HG03039 (cell line): Measurements from ENCODE around the gene ZBTB46.

Source experiments
- ATAC-seq: cut with Tn5 transposase; IDR thresholded peaks from one replicate; pipeline ENCODE4 v1.9.1; 2021; ENCODE audit warnings: mild to moderate bottlenecking, moderate library complexity; ENCODE audit not compliant: unreplicated experiment

Gene ZBTB46

DNA sequence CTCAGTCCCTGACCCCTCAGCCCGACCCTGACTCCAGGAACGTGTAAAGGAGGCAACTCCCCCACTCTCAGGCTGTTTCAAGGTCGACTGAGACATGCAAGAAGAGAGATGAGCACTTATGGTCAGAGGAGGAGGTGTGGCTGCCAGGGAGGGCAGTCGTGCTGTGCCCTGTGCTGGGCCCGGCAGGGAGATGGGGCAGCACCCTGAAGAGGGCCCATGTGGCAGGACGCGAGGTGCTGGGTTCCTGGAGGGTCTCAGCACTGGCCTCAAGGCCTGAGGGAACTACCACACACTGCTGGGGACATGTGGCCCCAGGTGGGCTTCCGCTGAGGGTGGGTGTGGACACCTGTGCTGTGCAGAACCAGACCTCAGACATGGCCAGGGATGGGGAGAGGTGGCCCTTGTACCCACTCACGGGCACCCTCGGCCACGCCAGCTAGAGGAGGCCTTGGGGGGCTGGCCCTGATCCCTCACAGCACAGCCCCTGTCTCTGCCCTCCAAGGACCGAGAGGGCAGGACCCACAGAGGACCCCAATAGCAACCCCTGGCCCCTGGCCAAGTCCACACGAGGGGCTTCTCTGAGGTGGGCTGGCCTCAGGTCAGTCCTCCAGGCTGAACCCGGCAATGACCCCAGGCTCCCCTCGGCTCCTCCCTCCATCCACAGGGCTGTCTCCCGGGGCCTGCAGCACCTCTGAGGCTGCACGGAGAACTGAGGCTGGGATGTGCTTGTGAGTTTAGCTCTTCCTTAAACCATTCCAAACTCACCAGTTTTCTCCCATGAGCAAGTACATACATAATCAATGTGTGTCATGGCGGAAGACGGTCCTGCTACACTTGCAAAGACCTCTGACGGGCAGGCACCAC lies 82.8 kb downstream of the ZBTB46 start:
- no peak for ATAC-seq

DNA sequence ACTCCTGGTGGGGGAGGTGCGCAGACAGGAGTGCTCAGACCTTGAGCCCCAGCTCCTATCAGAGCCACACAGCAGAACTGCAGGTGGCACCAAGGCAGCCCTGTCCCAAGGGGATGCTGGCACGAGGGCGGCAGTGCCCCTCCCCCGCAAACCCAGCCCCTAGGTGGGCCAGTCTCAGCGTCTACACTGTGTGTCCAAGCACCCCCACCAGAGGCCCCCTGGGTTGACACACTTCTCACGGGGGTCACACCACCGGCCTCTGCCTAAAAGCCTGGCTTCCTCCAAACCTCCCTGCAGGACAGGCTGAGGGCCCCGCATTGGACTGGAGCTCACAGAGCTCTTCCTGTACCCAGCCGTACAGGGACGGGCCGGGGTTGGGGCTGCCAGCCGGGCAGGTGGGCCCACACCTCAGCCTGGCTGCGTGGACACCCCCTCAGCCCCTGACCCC lies 83.4 kb downstream of the ZBTB46 start:
- ATAC-seq: no peak

DNA sequence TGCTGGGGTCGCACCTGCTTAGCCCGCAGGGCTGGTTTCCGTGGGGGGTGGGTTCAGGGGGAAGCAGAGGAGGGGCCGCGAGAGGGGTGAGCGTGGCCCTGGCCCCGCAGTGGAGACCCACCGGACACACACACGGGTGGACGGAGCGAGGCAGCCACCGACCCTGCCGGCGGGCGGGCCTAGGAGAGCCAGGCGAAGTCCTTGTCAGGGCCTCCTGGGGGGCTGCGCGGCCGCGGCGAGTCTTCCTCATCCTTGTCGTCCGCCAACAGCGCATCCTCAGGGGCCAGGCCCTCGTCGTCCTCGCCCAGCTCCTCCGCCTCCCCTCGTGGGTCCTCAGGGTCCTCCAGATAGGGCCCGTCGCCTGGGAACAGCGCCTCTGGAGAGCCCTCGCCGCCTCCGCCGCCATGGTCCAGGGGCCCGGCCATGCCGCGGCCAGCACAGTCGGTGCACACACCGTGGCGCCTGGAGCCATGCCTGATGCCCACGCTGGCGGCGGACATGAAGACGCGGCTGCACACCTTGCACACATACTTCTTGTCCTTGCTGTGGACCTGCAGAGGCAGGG lies 84.2 kb downstream of the ZBTB46 start:
- no peak for ATAC-seq

DNA sequence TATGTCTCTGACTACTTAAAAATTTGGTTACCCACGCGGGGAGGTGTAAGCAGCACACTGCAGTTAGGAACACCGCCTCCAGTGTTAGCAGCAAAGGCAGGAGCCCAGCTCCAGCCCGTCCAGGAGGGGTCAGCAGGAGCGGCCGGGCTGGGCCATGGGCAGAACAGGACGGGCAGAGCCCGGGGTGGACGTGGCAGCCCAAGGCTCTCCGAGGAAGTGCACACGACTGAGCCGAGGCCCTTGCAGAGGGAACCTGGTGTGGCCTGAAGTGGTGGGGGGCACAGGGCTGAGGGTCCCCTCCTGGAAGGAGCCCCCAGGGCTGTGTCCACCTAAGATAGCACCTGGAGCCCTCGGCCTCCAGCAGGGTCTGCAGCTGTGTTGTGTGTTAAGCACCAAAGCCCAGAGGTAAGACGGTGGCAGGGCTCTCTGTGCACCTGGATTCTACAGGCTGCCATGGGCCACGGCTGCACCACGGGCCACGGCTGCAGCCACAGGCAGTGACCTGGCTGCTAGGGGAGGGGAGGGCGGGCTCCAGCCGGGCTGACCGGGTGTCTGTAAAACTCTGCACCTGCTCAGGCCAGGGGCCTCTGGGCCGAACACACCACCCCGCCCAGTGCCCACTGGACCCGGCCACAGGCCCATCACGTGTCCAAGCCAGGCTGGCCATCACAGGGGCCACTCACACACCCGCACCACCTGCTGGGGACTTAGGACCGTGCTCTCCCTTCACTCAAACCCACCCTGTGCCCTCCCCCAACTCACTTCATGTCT lies 84.9 kb downstream of the ZBTB46 start:
- no peak for ATAC-seq

DNA sequence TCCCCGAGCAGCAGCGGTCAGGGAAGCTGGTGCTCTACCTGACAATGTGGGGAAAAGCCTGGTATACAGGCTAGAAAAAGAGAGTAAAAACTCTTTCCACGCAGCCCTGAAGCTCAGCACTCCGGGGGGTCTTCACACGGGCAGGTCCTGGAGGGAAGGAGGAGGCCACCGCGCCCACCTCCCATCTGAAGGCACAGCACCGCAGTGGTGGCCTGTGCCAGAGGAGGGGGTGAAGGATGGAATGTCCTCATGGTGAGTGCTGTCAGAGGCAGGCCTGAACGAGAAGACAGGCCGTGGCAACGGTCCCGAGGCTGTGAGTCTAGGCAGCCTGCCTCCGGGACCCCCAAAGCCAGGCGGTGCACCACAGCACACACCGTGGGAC lies 85.6 kb downstream of the ZBTB46 start:
- ATAC-seq: no peak

DNA sequence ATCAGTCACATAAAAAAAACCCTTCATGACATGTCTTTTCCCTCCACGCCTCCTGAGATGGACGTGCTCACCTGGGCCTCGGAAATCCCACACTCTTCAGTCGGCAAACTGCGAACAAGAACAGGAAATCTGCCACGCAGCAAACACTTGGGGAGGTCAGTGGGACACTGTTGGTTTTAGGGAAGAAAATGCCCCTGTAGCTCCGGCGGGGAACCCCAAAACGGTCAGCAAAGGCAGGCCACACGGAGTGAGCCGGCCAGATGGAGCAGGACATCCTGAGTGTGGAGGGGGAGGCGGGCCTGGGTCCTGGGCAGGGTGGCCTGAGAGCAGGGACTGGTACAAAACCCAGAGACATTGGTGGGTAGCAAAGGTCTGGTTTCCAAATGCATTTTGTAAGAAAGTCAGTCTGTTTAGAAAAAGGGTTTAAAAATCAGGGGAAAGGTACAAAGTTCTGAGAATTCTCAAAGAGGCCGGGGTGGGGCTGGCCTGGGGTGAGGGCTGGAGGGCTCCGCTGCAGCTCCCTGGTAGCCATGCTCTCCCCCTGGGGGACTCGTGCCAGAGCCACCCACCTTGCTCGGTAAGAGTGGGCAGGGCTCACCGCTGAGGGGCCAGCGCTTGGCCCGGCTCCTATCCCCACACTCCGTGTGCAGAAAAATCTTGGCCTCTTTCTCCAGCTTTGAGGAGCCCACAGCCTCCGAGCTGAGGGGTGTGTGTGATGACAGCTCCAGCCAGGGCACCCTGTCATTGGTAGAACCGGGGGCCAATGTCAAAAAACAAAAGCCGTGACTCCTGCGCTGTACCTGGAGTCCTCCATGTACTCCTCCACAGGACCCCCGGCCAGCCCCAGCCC lies 86.3 kb downstream of the ZBTB46 start:
- no peak for ATAC-seq

DNA sequence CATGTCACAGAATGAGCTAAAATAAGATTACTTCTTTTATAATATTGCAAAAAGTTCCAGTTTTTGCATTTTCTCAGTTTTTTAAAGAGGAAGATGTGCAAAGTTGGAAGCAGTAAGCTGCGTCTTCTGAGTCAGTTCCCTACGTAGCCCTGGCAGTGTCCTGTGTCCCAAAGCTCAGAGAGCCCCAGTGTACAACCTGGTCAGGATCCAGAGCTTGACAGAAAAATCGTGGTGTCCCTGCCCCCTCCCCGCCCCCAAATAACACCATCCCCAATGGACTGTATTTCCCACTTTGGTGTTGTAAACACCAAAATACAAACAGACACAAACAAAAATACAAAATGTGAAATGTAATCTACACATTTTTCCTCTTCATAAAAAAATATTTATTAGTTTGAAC lies 86.9 kb downstream of the ZBTB46 start:
- no peak for ATAC-seq

DNA sequence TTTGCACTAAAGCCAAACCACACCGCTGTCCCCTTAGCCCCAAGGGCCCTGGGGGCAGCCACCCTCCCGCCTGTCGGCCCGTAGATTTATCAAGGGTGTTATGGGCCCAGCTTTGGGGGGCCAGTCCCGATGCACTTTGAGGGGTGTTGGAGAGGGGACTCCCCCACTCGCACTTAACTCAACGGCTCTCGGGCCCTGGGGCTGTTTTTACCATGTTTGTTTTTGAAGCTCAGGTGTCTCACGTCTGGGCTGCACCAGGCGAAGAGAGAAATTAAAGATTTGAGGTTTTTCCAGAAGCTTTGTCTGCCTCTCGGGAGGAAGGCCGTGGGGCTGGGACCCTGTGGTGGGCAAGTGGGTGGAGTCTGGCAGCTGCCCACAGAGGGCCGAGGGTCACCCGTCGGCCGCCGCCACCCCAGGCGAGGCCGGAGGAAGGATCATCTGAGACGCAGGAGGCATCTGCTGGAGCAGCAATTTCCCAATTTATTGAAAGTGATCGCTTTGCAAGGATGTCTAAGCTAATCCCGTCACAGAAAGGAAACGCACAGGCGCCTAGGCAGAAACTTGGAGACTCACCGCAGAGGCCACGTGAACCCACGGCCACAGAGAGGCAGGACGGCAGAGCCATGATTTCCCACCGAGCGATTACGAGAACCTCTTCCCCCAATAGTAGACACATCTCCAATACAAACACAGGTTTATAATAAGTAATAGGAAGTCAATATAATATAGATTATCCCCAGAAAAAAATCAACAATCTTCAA lies 87.7 kb downstream of the ZBTB46 start:
- ATAC-seq: no peak

DNA sequence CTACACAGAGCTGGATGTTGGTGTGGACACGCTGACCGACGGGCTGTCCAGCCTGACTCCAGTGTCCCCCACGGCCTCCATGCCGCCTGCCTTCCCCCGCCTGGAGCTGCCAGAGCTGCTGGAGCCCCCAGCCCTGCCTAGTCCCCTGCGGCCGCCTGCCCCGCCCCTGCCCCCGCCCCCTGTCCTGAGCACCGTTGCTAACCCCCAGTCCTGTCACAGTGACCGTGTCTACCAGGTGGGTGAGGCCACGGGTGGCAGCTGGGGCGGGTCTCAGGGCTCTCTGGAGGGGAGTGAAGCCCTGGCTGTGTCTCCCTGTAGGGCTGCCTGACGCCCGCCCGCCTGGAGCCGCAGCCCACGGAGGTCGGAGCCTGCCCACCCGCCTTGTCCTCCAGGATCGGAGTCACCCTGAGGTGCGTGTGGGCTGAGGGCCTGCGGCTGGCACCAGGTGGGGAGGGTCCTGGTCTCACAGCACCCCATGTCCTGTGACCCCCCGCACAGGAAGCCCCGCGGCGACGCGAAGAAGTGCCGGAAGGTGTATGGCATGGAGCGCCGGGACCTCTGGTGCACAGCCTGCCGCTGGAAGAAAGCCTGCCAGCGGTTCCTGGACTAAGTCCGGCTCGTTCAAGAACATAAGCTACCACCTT lies 88.6 kb downstream of the ZBTB46 start:
- ATAC-seq: no peak

DNA sequence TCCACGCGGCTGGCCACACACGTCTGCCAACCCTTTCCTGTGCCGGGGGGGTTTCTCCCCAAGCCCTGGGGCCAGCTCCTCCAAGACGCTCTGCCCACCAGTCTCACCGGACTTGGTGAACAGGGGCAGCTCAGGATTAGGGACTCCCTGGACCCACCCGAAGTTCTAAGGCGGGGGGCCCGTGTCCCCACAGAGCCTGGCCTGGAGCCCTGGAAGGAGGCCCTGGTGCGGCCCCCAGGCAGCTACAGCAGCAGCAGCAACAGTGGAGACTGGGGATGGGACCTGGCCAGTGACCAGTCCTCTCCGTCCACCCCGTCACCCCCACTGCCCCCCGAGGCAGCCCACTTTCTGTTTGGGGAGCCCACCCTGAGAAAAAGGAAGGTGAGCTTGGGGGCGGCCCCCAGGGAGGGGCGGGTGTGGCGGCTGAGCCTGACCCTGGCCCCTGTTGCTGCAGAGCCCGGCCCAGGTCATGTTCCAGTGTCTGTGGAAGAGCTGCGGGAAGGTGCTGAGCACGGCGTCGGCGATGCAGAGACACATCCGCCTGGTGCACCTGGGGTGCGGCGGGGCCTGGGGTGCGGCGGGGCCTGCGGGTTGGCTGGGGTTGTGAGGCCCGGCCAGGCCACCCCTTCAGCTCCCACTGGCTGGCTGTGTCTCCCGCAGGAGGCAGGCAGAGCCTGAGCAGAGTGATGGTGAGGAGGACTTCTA lies 89.2 kb downstream of the ZBTB46 start:
- ATAC-seq: no peak

DNA sequence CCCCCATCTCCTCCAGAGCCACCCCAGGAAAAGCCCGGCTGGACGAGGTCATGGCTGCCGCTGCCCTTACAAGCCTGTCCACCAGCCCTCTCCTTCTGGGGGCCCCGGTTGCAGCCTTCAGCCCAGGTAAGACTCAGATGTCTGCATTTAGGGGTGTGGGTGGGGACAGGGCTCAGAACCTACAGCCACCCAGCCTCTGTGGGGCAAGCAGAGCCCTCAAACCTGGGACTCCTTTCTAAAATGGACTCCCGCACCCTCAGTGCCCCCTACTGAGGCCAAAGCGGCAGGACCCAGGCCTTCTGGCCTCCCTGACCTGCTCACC lies 89.7 kb downstream of the ZBTB46 start:
- ATAC-seq: no peak

DNA sequence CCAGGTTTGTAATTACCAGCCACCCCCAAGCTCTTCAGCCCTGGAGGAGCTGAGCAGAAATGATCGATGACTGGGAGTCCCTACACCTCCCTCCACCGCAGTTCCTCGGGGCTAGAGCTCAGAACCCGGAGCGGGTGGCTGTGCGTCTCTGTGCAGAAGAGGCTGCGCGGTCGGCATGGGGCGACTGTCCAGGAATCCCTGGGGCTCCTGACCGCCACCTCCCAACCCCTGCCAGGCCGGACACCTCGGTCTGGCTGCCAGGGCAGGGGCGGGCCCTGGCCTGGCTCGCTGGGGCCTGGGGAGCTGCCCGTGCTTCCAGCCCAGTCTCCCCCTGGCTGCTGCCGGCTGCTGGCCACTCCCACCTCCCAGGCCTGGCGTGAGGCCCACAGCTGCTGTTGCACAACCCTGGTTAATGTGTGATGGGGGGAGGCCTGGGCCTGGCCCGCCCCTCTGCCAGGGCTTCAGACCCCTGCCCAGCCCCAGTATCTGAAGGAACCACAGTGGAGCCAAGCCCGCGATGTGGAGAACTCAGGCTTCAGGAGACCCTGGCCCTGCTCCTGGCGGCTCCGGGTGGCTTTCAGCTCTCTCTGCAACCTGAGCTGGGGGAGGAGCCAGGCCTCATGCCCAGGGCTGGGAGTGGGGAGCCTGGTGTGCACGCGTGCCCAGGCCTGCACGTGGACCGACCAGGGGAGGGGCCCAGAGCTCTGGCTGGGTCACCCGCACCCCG lies 90.3 kb downstream of the ZBTB46 start:
- ATAC-seq: no peak

DNA sequence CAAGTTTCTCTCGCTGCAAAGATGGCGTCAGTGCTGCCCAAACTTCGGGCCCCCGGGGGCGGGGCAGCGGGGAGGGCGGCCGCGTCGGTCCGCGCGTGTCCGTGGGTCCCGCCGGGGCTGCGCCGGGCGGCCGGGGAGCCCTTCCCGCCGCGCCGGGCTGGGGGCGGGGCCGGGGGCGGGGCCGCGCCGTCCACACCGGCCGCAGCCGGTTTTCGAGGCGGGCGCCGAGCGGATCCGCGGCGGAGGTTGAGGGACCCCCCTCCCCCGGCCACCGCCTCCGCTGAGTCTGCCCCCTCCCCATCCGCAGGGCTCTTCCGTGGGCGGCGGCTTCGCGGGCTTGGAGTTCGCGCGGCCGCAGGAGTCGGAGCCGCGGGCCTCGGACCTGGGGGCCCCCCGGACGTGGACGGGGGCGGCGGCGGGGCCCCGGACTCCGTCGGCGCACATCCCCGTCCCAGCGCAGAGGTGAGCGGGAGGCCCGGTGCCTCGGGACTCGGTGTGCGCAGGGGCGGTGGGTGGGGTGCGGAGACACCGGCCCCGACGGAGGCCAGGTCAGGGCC lies 90.9 kb downstream of the ZBTB46 start:
- ATAC-seq: peak; percentile 11

DNA sequence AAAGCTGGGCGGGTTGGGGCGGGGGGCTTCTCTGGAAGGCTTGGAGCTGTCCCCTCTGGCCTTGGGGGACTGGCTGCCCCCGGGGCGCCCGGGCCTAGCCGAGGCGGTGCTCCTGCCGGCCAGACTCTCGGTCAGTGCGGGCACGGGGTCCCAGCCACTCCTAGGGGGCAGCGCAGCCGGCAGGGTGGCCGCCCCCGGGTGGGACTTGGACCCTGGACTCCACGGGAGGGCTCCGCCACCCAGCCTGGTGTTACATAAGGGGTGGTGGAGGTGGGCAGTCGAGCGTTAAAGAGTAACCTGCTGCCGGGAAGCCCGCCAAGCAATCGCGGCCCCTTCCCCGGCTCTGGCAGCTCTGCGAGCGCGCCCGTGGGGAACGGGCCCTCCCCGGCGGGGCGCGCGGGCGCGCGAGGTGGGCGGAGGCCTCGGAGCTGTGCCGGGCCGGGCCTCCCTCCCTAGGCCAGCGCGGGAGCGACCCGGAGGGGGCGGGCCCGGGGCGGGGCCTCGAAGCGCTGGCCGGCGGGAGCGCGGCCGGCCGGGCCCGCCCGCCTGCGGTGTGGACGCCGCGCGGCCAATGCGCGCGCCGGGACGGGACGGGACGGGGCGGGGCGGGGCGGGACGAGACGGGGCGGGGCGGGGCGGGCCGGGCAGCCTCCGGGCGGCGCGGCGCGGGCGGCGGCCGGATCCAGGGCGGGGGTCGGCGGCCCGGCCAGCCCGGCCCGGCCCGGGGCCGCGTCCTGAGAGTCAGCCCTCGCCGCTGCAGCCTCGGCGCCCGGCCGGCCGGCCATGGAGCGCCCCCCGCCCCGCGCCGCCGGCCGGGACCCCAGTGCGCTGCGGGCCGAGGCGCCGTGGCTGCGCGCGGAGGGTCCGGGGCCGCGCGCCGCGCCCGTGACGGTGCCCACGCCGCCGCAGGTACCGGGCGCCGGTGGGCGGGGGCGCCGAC lies 91.7 kb downstream of the ZBTB46 start, which contains the start of gene SLC2A4RG:
TSS of gene SLC2A4RG (plus strand) at position 647 of the 940 bp plus-strand sequence. CDS start at position 784, 137 bp downstream.
- ATAC-seq: peak; percentile 32

DNA sequence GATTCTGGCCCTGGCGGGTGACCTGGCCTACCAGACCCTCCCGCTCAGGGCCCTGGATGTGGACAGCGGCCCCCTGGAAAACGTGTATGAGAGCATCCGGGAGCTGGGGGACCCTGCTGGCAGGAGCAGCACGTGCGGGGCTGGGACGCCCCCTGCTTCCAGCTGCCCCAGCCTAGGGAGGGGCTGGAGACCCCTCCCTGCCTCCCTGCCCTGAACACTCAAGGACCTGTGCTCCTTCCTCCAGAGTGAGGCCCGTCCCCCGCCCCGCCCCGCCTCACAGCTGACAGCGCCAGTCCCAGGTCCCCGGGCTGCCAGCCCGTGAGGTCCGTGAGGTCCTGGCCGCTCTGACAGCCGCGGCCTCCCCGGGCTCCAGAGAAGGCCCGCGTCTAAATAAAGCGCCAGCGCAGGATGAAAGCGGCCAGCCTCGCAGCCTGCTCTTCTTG lies 92.4 kb downstream of the ZBTB46 start:
- no peak for ATAC-seq

DNA sequence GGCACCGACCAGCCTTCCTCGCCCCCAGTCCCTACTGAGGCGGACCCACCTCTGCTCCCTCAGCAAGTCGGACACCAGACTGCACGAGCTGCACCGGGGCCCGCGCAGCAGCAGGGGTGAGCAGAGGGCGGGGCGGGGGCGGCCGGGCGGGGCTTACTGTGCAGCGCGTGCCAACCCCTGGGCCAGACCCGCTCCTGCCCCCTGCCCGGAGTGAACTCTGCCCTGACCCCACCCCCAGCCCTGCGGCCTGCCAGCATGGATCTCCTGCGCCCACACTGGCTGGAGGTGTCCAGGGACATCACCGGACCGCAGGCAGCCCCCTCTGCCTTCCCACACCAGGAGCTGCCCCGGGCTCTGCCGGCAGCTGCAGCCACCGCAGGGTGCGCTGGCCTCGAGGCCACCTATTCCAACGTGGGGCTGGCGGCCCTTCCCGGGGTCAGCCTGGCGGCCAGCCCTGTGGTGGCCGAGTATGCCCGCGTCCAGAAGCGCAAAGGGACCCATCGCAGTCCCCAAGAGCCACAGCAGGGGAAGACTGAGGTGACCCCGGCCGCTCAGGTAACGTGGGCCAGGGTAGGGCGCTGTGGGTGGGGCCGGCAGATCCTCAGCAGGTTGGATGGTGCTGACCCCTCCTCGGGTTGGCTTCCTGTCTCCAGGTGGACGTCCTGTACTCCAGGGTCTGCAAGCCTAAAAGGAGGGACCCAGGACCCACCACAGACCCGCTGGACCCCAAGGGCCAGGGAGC lies 92.9 kb downstream of the ZBTB46 start:
- ATAC-seq: no peak

DNA sequence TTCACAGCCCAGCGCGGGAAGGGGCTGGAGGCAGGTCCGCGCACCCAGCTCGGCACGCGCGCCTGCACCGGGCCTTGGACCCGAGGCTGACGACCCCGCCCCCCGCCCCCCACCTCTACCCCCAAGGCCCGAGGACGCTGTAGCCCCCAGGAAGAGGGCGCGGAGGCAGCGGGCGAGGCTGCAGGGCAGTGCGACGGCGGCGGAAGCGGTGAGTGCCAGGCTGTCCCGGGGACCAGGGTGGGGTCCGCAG lies 93.4 kb downstream of the ZBTB46 start:
- ATAC-seq: no peak
